Gastrocnemius medialis (tissue), 4 donors: Measurements from ENCODE around the gene ALKBH6.

Experiments
- CTCF ChIP-seq, 5 experiments: fragments of 450-650 bp in 3 of 5; fragments of 200-600 bp in 2 of 5; sonication (generic) in 2 of 5; IDR thresholded peaks in 4 of 5; conservative IDR thresholded peaks in 1 of 5; 1 replicate in 4 of 5; 2 replicates in 1 of 5; pipeline ENCODE4 v1.5.1; 2016 to 2019; ENCODE audit warnings: antibody characterized with exemption in 5 of 5, mild to moderate bottlenecking in 3 of 5, moderate library complexity in 3 of 5
- POLR2A ChIP-seq, 2 donors: fragments of 450-650 bp; IDR thresholded peaks; one replicate each; pipeline ENCODE4 v1.6.1; 2017; ENCODE audit warnings: antibody characterized with exemption in 2 of 2, mild to moderate bottlenecking in 2 of 2, moderate library complexity in 2 of 2

GRCh38 chr19:36058481-36059179, 44.6 kb upstream of the ALKBH6 start:
- TF ChIP-seq POLR2A (IDR thresholded peaks at IDR 0.05) (no peak), CTCF (IDR thresholded peaks at IDR 0.05 in 4 of 5, conservative IDR thresholded peaks at IDR 0.05 in 1 of 5) (no peak)
